KMS-11 (cell line): ENCODE results near the gene RGS3.

ENCODE experiments used
- H2AFZ ChIP-seq: fragments of 200-600 bp; sonication (generic); 2 replicates; pipeline ENCODE4 v1.6.1; 2016; ENCODE audit warnings: antibody characterized with exemption, mixed run types, low read depth
- H3K27ac ChIP-seq: fragments of 200-600 bp; sonication (generic); 2 replicates; pipeline ENCODE4 v1.6.1; 2016; ENCODE audit warnings: mild to moderate bottlenecking, mixed run types
- H3K27me3 ChIP-seq: fragments of 200-600 bp; sonication (generic); 2 replicates; pipeline ENCODE4 v1.6.1; 2017; ENCODE audit warnings: mild to moderate bottlenecking, low read depth, mixed run types, moderate library complexity; ENCODE audit not compliant: insufficient read depth
- H3K36me3 ChIP-seq: fragments of 200-600 bp; sonication (generic); 2 replicates; pipeline ENCODE4 v1.6.1; 2017; ENCODE audit warnings: mild to moderate bottlenecking, mixed run types; ENCODE audit not compliant: insufficient read depth
- H3K4me1 ChIP-seq: fragments of 200-600 bp; sonication (generic); 2 replicates; pipeline ENCODE4 v1.6.1; 2016; ENCODE audit warnings: mild to moderate bottlenecking, low read depth, mixed run types; ENCODE audit not compliant: poor library complexity, severe bottlenecking
- H3K4me2 ChIP-seq: fragments of 200-600 bp; sonication (generic); 2 replicates; pipeline ENCODE4 v1.7.0; 2016; ENCODE audit warnings: mild to moderate bottlenecking, mixed run types
- H3K4me3 ChIP-seq: fragments of 200-600 bp; sonication (generic); IDR thresholded peaks from 2 replicates; pipeline ENCODE4 v1.6.1; 2017; ENCODE audit warnings: low read depth, low read length, mixed read lengths; ENCODE audit not compliant: insufficient read depth
- H3K79me2 ChIP-seq: fragments of 200-600 bp; sonication (generic); 2 replicates; pipeline ENCODE4 v1.6.1; 2016; ENCODE audit warnings: low read depth, mixed run types; ENCODE audit not compliant: insufficient read depth
- H3K9ac ChIP-seq: fragments of 200-600 bp; sonication (generic); 2 replicates; pipeline ENCODE4 v1.6.1; 2016; ENCODE audit warnings: mild to moderate bottlenecking, mixed run types
- H4K20me1 ChIP-seq: fragments of 200-600 bp; sonication (generic); 2 replicates; pipeline ENCODE4 v1.6.1; 2016; ENCODE audit warnings: mild to moderate bottlenecking, mixed run types; ENCODE audit not compliant: insufficient read depth
- CTCF ChIP-seq: fragments of 200-600 bp; sonication (generic); conservative IDR thresholded peaks from 2 replicates; pipeline ENCODE4 v1.6.1; 2017; ENCODE audit warnings: low read depth, mild to moderate bottlenecking, antibody characterized with exemption, low read length, moderate library complexity, mixed read lengths

The RGS3 gene

GRCh38 chr9:113449376-113449775 is 14.2 kb upstream of the RGS3 start:
- Histone ChIP-seq H2AFZ (no peak overlapping the region), H3K4me2 (no peak overlapping the region)

GRCh38 chr9:113452113-113452605 is 11.4 kb upstream of the RGS3 start:
- Histone ChIP-seq H3K4me1 (peaks cover 30% of the 10 kb centered on the region), H3K4me2 (no peak overlapping the region), H3K9ac (no peak overlapping the region), H3K27ac (no peak overlapping the region), H3K79me2 (no peaks in the 10 kb centered on the region), H2AFZ (no peak overlapping the region), H3K36me3 (no peaks in the 10 kb centered on the region), H3K27me3 (no peaks in the 10 kb centered on the region), H4K20me1 (no peaks in the 10 kb centered on the region), H3K4me3 (no peak overlapping the region)
- no peak for TF ChIP-seq CTCF

More at GRCh38 chr9:113449376-113449775, 14.2 kb upstream of the RGS3 start:
- Histone ChIP-seq H4K20me1 (no peaks in the 10 kb centered on the region), H3K4me3 (no peak overlapping the region), H3K27ac (no peak overlapping the region), H3K36me3 (no peaks in the 10 kb centered on the region), H3K9ac (no peak overlapping the region), H3K4me1 (peaks cover 14% of the 10 kb centered on the region), H3K27me3 (no peaks in the 10 kb centered on the region), H3K79me2 (no peaks in the 10 kb centered on the region)
- no peak for TF ChIP-seq CTCF

GRCh38 chr9:113454914-113455761 is 8.4 kb upstream of the RGS3 start:
- H3K4me3 ChIP-seq: no peak overlapping the region
- no peak for TF ChIP-seq CTCF
- H3K4me1 ChIP-seq: peaks cover 30% of the 10 kb centered on the region
- H3K4me2 ChIP-seq: peak overlapping the region; percentile 46
- H2AFZ ChIP-seq: peak overlapping the region; percentile 64
- H3K79me2 ChIP-seq: no peaks in the 10 kb centered on the region
- H3K27ac ChIP-seq: peak overlapping the region; percentile 83
- H4K20me1 ChIP-seq: no peaks in the 10 kb centered on the region
- H3K27me3 ChIP-seq: no peaks in the 10 kb centered on the region
- no peaks in the 10 kb centered on the region for H3K36me3 ChIP-seq
- H3K9ac ChIP-seq: peak overlapping the region; percentile 56

GRCh38 chr9:113456235-113456634 is 7.3 kb upstream of the RGS3 start:
- no peak overlapping the region for H3K4me3 ChIP-seq
- peak overlapping the region; percentile 46; the same call in 1 of the 2 replicates for H3K4me2 ChIP-seq
- TF ChIP-seq CTCF: no peak
- no peaks in the 10 kb centered on the region for H3K27me3 ChIP-seq
- peak overlapping the region; percentile 83; the same call in 1 of the 2 replicates for H3K27ac ChIP-seq
- peaks cover 30% of the 10 kb centered on the region for H3K4me1 ChIP-seq
- H3K79me2 ChIP-seq: no peaks in the 10 kb centered on the region
- no peaks in the 10 kb centered on the region for H3K36me3 ChIP-seq
- H2AFZ ChIP-seq: peak overlapping the region; percentile 64; the same call in 1 of the 2 replicates
- H3K9ac ChIP-seq: no peak overlapping the region
- H4K20me1 ChIP-seq: no peaks in the 10 kb centered on the region
